ENCODE results near the gene LRRC17. TPM values are rescaled to one million over a fixed set of nuclear protein-coding genes. Genes with fewer than 3 reads are reported as not detected.

LRRC17 gene
- total and polyA plus RNA-seq, 9 of the 15 experiments (the other 6 are each of a cell fraction or from before 2014, with no cell fraction given), result 0.03 to 0.18 (median 0.12) TPM; not detected in 5

DNA sequence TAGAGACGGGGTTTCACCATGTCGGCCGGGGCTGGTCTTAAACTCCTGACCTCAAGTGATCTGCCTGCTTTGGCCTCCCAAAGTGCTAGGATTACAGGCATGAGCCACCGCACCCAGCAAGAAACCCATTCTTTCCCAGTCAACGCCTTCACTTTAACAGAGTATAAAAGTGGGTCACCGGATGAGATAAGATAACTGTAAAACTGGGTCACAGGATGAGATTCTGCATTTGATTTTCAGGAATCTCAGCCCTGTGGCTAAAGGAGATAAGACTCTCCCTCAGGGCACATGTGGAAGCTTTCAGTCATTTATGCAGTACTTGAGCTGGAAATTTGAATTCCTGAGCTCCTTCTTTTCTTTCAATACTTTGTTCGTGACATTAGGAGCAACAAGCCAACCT, 70.8 kb downstream of the LRRC17 start (continued):
- TF ChIP-seq SAFB (IDR thresholded peaks at IDR 0.05; ENCODE audit: borderline replicate concordance, low read depth, low read length) (no peak), KLF1 (tag; IDR thresholded peaks at IDR 0.05) (no peak), SREBF2 (CRISPR knock-in tag; IDR thresholded peaks at IDR 0.05) (no peak), ZEB2 (IDR thresholded peaks at IDR 0.05) (0 out of 2 replicates have a peak, but pooled peaks have one; percentile 33), BMI1 (IDR thresholded peaks at IDR 0.05; ENCODE audit: low read length) (no peak), EGR1 (conservative IDR thresholded peaks at IDR 0.05) (no peak), ZNF311 (CRISPR knock-in tag; IDR thresholded peaks at IDR 0.05) (no peak), FOXA3 (CRISPR knock-in tag; conservative IDR thresholded peaks at IDR 0.05 in 1 of 2, IDR thresholded peaks at IDR 0.05 in 1 of 2) (0 out of 4 replicates have a peak, but pooled peaks of 1 of the 2 experiments have one; percentile 16), PTBP1 (IDR thresholded peaks at IDR 0.05; ENCODE audit: low read depth, low read length) (no peak), RBM15 (IDR thresholded peaks at IDR 0.05; ENCODE audit: insufficient read depth, low read length) (no peak), CREBBP (IDR thresholded peaks at IDR 0.05; ENCODE audit: low read depth, low read length) (no peak), ZNF408 (CRISPR knock-in tag; IDR thresholded peaks at IDR 0.05; ENCODE audit: low read depth) (no peak), MCM2 (IDR thresholded peaks at IDR 0.05; ENCODE audit: low read depth) (no peak), SPI1 (IDR thresholded peaks at IDR 0.05; ENCODE audit: borderline replicate concordance, low read depth, low read length) (no peak), SIX5 (IDR thresholded peaks at IDR 0.05; ENCODE audit: borderline replicate concordance in 1 of 2, insufficient read depth in 1 of 2, low read depth in 1 of 2, low read length in 2 of 2) (no peak), HDAC6 (IDR thresholded peaks at IDR 0.05; ENCODE audit: low read depth, low read length) (no peak)
- TF ChIP-seq, protein P1, sequence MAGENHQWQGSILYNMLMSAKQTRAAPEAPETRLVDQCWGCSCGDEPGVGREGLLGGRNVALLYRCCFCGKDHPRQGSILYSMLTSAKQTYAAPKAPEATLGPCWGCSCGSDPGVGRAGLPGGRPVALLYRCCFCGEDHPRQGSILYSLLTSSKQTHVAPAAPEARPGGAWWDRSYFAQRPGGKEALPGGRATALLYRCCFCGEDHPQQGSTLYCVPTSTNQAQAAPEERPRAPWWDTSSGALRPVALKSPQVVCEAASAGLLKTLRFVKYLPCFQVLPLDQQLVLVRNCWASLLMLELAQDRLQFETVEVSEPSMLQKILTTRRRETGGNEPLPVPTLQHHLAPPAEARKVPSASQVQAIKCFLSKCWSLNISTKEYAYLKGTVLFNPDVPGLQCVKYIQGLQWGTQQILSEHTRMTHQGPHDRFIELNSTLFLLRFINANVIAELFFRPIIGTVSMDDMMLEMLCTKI (IDR thresholded peaks at IDR 0.05; ENCODE audit: partially characterized antibody), result no peak
- TF ChIP-seq, protein P2, sequence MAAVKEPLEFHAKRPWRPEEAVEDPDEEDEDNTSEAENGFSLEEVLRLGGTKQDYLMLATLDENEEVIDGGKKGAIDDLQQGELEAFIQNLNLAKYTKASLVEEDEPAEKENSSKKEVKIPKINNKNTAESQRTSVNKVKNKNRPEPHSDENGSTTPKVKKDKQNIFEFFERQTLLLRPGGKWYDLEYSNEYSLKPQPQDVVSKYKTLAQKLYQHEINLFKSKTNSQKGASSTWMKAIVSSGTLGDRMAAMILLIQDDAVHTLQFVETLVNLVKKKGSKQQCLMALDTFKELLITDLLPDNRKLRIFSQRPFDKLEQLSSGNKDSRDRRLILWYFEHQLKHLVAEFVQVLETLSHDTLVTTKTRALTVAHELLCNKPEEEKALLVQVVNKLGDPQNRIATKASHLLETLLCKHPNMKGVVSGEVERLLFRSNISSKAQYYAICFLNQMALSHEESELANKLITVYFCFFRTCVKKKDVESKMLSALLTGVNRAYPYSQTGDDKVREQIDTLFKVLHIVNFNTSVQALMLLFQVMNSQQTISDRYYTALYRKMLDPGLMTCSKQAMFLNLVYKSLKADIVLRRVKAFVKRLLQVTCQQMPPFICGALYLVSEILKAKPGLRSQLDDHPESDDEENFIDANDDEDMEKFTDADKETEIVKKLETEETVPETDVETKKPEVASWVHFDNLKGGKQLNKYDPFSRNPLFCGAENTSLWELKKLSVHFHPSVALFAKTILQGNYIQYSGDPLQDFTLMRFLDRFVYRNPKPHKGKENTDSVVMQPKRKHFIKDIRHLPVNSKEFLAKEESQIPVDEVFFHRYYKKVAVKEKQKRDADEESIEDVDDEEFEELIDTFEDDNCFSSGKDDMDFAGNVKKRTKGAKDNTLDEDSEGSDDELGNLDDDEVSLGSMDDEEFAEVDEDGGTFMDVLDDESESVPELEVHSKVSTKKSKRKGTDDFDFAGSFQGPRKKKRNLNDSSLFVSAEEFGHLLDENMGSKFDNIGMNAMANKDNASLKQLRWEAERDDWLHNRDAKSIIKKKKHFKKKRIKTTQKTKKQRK (IDR thresholded peaks at IDR 0.05; ENCODE audit: borderline replicate concordance, low read depth, low read length), result no peak
- TF ChIP-seq, protein P3, sequence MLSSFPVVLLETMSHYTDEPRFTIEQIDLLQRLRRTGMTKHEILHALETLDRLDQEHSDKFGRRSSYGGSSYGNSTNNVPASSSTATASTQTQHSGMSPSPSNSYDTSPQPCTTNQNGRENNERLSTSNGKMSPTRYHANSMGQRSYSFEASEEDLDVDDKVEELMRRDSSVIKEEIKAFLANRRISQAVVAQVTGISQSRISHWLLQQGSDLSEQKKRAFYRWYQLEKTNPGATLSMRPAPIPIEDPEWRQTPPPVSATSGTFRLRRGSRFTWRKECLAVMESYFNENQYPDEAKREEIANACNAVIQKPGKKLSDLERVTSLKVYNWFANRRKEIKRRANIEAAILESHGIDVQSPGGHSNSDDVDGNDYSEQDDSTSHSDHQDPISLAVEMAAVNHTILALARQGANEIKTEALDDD (IDR thresholded peaks at IDR 0.05), result no peak
- TF ChIP-seq, protein P4, sequence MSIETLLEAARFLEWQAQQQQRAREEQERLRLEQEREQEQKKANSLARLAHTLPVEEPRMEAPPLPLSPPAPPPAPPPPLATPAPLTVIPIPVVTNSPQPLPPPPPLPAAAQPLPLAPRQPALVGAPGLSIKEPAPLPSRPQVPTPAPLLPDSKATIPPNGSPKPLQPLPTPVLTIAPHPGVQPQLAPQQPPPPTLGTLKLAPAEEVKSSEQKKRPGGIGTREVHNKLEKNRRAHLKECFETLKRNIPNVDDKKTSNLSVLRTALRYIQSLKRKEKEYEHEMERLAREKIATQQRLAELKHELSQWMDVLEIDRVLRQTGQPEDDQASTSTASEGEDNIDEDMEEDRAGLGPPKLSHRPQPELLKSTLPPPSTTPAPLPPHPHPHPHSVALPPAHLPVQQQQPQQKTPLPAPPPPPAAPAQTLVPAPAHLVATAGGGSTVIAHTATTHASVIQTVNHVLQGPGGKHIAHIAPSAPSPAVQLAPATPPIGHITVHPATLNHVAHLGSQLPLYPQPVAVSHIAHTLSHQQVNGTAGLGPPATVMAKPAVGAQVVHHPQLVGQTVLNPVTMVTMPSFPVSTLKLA (conservative IDR thresholded peaks at IDR 0.05), result peak in 1 of 2 experiments; percentile 62; a peak in 2 of 4 replicates
- TF ChIP-seq, protein P5, sequence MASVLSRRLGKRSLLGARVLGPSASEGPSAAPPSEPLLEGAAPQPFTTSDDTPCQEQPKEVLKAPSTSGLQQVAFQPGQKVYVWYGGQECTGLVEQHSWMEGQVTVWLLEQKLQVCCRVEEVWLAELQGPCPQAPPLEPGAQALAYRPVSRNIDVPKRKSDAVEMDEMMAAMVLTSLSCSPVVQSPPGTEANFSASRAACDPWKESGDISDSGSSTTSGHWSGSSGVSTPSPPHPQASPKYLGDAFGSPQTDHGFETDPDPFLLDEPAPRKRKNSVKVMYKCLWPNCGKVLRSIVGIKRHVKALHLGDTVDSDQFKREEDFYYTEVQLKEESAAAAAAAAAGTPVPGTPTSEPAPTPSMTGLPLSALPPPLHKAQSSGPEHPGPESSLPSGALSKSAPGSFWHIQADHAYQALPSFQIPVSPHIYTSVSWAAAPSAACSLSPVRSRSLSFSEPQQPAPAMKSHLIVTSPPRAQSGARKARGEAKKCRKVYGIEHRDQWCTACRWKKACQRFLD (CRISPR knock-in tag; IDR thresholded peaks at IDR 0.05), result no peak
